ENCODE results near the gene STX3.

The STX3 gene

GRCh38 chr11:59754859-59755700, at the start of gene STX3:
STX3 (plus strand) TSS chr11:59755376; CDS start chr11:59755606, 230 bp downstream.
- Histone ChIP-seq H3K27ac (ENCODE audit: low read length) (no peak within 1 kb of the TSS), H3K36me3 (replicated peaks; ENCODE audit: low read depth, low read length) (no peaks in the 10 kb centered on the region), H3K4me2 (ENCODE audit: low read length) (peak within 1 kb of the TSS; percentile 98), H3K79me2 (ENCODE audit: low read length) (no peaks in the 10 kb centered on the region), H3K27me3 (ENCODE audit: low read depth, low read length) (no peaks in the 10 kb centered on the region), H2AFZ (ENCODE audit: low read depth, low read length) (peak within 1 kb of the TSS; percentile 100), H3K4me1 (ENCODE audit: low read length) (peaks cover 22% of the 10 kb centered on the region), H4K20me1 (ENCODE audit: insufficient read depth, low read length) (no peaks in the 10 kb centered on the region; the same call in 1 of the 2 replicates), H3K9me3 (ENCODE audit: insufficient read depth, low read length) (no peaks in the 10 kb centered on the region), H3K4me3 (ENCODE audit: low read length) (peak within 1 kb of the TSS; percentile 94), H3K9ac (ENCODE audit: low read length) (peak within 1 kb of the TSS; percentile 73)
- TF ChIP-seq EZH2phosphoT487 (IDR thresholded peaks at IDR 0.05; ENCODE audit: low read depth) (no peak), CTCF (IDR thresholded peaks at IDR 0.05; ENCODE audit: low read depth, low read length) (no peak)

- H3K9me3 ChIP-seq (ENCODE audit: insufficient read depth, low read length), result no peaks in the 10 kb centered on the region
- H3K4me3 ChIP-seq (ENCODE audit: low read length), result no peak overlapping the region
- H4K20me1 ChIP-seq (ENCODE audit: insufficient read depth, low read length), result no peaks in the 10 kb centered on the region
- H3K79me2 ChIP-seq (ENCODE audit: low read length), result no peaks in the 10 kb centered on the region
- H3K4me2 ChIP-seq (ENCODE audit: low read length), result no peak overlapping the region
- H3K27me3 ChIP-seq (ENCODE audit: low read depth, low read length), result 0 out of 2 replicates have a peak, but pooled peaks cover 2% of the 10 kb centered on the region
- TF ChIP-seq CTCF (IDR thresholded peaks at IDR 0.05; ENCODE audit: low read depth, low read length), result no peak
- TF ChIP-seq EZH2phosphoT487 (IDR thresholded peaks at IDR 0.05; ENCODE audit: low read depth), result no peak
- no peaks in the 10 kb centered on the region for H3K36me3 ChIP-seq (replicated peaks; ENCODE audit: low read depth, low read length)
- H3K27ac ChIP-seq (ENCODE audit: low read length), result no peak overlapping the region
- H3K9ac ChIP-seq (ENCODE audit: low read length), result no peak overlapping the region
- no peak overlapping the region for H2AFZ ChIP-seq (ENCODE audit: low read depth, low read length)
- no peaks in the 10 kb centered on the region for H3K4me1 ChIP-seq (ENCODE audit: low read length)
Observed at GRCh38 chr11:59706518-59707285, 48.5 kb upstream of the STX3 start.

GRCh38 chr11:59707371-59707770, 47.8 kb upstream of the STX3 start:
- H4K20me1 ChIP-seq (ENCODE audit: insufficient read depth, low read length), result no peaks in the 10 kb centered on the region
- H3K36me3 ChIP-seq (replicated peaks; ENCODE audit: low read depth, low read length), result no peaks in the 10 kb centered on the region
- no peak overlapping the region for H3K4me3 ChIP-seq (ENCODE audit: low read length)
- no peaks in the 10 kb centered on the region for H3K4me1 ChIP-seq (ENCODE audit: low read length)
- H3K79me2 ChIP-seq (ENCODE audit: low read length), result no peaks in the 10 kb centered on the region
- H3K9me3 ChIP-seq (ENCODE audit: insufficient read depth, low read length), result no peaks in the 10 kb centered on the region
- H2AFZ ChIP-seq (ENCODE audit: low read depth, low read length), result no peak overlapping the region
- H3K4me2 ChIP-seq (ENCODE audit: low read length), result no peak overlapping the region
- TF ChIP-seq CTCF (IDR thresholded peaks at IDR 0.05; ENCODE audit: low read depth, low read length) (no peak), EZH2phosphoT487 (IDR thresholded peaks at IDR 0.05; ENCODE audit: low read depth) (no peak)
- no peak overlapping the region for H3K27ac ChIP-seq (ENCODE audit: low read length)
- no peak overlapping the region for H3K9ac ChIP-seq (ENCODE audit: low read length)
- 0 out of 2 replicates have a peak, but pooled peaks cover 2% of the 10 kb centered on the region for H3K27me3 ChIP-seq (ENCODE audit: low read depth, low read length)

GRCh38 chr11:59708537-59708936, 46.6 kb upstream of the STX3 start:
- TF ChIP-seq EZH2phosphoT487 (IDR thresholded peaks at IDR 0.05; ENCODE audit: low read depth), result no peak
- no peak for TF ChIP-seq CTCF (IDR thresholded peaks at IDR 0.05; ENCODE audit: low read depth, low read length)
- Histone ChIP-seq H2AFZ (ENCODE audit: low read depth, low read length) (no peak overlapping the region), H3K9ac (ENCODE audit: low read length) (no peak overlapping the region), H3K79me2 (ENCODE audit: low read length) (no peaks in the 10 kb centered on the region), H3K4me2 (ENCODE audit: low read length) (no peak overlapping the region), H3K36me3 (replicated peaks; ENCODE audit: low read depth, low read length) (no peaks in the 10 kb centered on the region), H3K9me3 (ENCODE audit: insufficient read depth, low read length) (no peaks in the 10 kb centered on the region), H4K20me1 (ENCODE audit: insufficient read depth, low read length) (no peaks in the 10 kb centered on the region), H3K27me3 (ENCODE audit: low read depth, low read length) (0 out of 2 replicates have a peak, but pooled peaks cover 2% of the 10 kb centered on the region), H3K4me3 (ENCODE audit: low read length) (no peak overlapping the region), H3K4me1 (ENCODE audit: low read length) (no peaks in the 10 kb centered on the region), H3K27ac (ENCODE audit: low read length) (no peak overlapping the region)

Data from OCI-LY3 (cell line).